HEK293T (cell line): Measurements from ENCODE around the gene TANC1.

Source experiments
- BHLHE40 ChIP-seq: fragments of 450-650 bp; IDR thresholded peaks from 2 replicates; pipeline ENCODE4 v1.6.1; 2016; ENCODE audit warnings: mild to moderate bottlenecking, moderate library complexity, borderline replicate concordance
- FOXK2 ChIP-seq: fragments of 450-650 bp; IDR thresholded peaks from 2 replicates; pipeline ENCODE4 v1.6.1; 2016; ENCODE audit warnings: mild to moderate bottlenecking
- FOXM1 ChIP-seq: fragments of 450-650 bp; IDR thresholded peaks from 2 replicates; pipeline ENCODE4 v1.6.1; 2017; ENCODE audit warnings: mild to moderate bottlenecking, borderline replicate concordance
- L3MBTL2 ChIP-seq: fragments of 450-650 bp; conservative IDR thresholded peaks from 2 replicates; pipeline ENCODE4 v1.6.1; 2016; ENCODE audit warnings: mild to moderate bottlenecking
- SP1 ChIP-seq: fragments of 450-650 bp; IDR thresholded peaks from 2 replicates; pipeline ENCODE4 v1.6.1; 2017

DNA sequence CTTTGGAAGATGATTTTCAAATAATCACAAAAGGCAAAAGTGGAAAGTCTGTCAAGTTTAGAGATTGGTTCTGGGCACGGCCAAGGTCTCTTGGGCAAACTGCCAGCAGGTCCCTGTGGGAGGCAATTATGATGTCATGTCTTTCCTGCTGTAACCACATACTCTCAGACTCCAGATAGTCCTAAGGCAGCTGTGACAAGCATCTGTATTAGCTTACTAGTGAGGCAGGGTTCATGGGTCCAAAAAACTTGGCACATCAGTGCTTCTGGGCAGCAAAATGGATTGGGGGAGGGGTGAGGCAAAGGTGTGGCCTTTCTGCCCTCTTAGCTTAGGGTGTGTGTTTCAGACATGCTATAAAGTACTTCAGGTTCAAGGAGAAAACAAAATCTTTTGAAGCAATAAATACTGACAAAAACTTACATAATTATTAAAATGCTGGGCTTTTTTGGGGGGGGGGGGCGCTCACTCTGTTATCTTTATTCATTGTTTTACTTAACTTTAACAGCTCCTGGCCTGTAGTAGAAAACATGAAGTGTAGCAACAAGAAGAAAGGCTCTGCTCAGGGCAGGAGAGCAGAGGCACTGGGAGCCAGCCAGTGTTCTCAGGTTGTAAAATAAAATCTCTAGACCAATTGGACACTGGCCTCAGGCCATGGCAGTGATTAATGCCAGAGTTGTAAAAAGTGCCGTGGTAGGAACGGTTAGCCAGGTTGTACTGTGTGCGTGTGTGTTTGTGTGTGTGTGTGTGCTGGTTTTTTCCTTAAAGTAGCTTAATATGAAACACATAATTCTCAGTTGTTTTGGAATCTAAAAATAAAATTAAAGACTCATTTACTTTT lies 14.3 kb upstream of the TANC1 start:
- TF ChIP-seq FOXK2 (no peak), FOXM1 (no peak), BHLHE40 (no peak), L3MBTL2 (no peak), SP1 (no peak)
